ENCODE data around the gene C1QL4. TPM values are rescaled to one million over a fixed set of nuclear protein-coding genes. Genes with fewer than 3 reads are reported as not detected.
"Not testable (repeated sequence)": the region's sequence is repeated elsewhere in the genome, so short reads cannot be mapped to it uniquely, and the experiment has no call there.

C1QL4 gene
- total and polyA plus RNA-seq, 2 of the 8 experiments (the other 6 are each of a cell fraction or from before 2014, with no cell fraction given): 0.28 to 0.63 TPM

GRCh38 chr12:49314811-49315210, 22.2 kb downstream of the C1QL4 start (continued):
- TF ChIP-seq CHD1 (IDR thresholded peaks at IDR 0.05; ENCODE audit: low read depth, low read length): no peak
- no peak for TF ChIP-seq CEBPB (IDR thresholded peaks at IDR 0.05; ENCODE audit: low read depth, low read length)

- FAIRE-seq; H2BK15ac ChIP-seq (ENCODE audit: low read length); H4K91ac ChIP-seq (replicated peaks; ENCODE audit: insufficient read length, low read length); DNase-seq (ENCODE audit: low read depth in 1 of 2, low spot score in 2 of 2); H3K4me1 ChIP-seq (replicated peaks in 1 of 4; ENCODE audit: control insufficient read depth in 3 of 4, insufficient read depth in 4 of 4, low read length in 3 of 4); H3K9ac ChIP-seq (replicated peaks in 1 of 4; ENCODE audit: extremely low read depth in 1 of 4, low read depth in 3 of 4, low read length in 3 of 4); H4K8ac ChIP-seq (ENCODE audit: extremely low read depth, insufficient read depth, low read length); H3K79me2 ChIP-seq (ENCODE audit: control insufficient read depth in 1 of 2, insufficient read depth in 2 of 2, low read length in 2 of 2); H3K18ac ChIP-seq (ENCODE audit: extremely low read depth, low read length); H2AFZ ChIP-seq (ENCODE audit: low read length); CTCF ChIA-PET (ENCODE audit: partially characterized antibody); H2BK20ac ChIP-seq (ENCODE audit: low read length); H4K20me1 ChIP-seq (replicated peaks in 1 of 2; ENCODE audit: control insufficient read depth in 1 of 2, insufficient read depth in 2 of 2, low read length in 2 of 2); H3K27ac ChIP-seq (ENCODE audit: low read depth, low read length); H2BK120ac ChIP-seq (replicated peaks; ENCODE audit: low read depth, low read length); H3K14ac ChIP-seq (ENCODE audit: insufficient read length); H2BK5ac ChIP-seq (ENCODE audit: low read depth, low read length); H3K23me2 ChIP-seq (ENCODE audit: low read depth, low read length); H2AK5ac ChIP-seq (ENCODE audit: low read depth, low read length); H3K23ac ChIP-seq (ENCODE audit: insufficient read length); H3K36me3 ChIP-seq (ENCODE audit: control insufficient read depth in 2 of 4, insufficient read depth in 4 of 4, low read length in 3 of 4); POLR2A ChIA-PET (ENCODE audit: partially characterized antibody); H2BK12ac ChIP-seq (ENCODE audit: low read depth, low read length); H3K9me3 ChIP-seq (ENCODE audit: insufficient read depth in 2 of 2, low read depth in 1 of 2, low read length in 1 of 2); H3K79me1 ChIP-seq (ENCODE audit: low read depth, low read length); H3K27me3 ChIP-seq (replicated peaks in 1 of 4; ENCODE audit: control insufficient read depth in 3 of 4, extremely low read depth in 1 of 4, insufficient read depth in 3 of 4, low read length in 3 of 4); H3K4ac ChIP-seq (replicated peaks; ENCODE audit: insufficient read length, low read depth, low read length); H3K56ac ChIP-seq (replicated peaks; ENCODE audit: insufficient read length, low read depth, low read length); H3K4me3 ChIP-seq (ENCODE audit: extremely low read depth in 1 of 4, insufficient read depth in 2 of 4, low read depth in 3 of 4, low read length in 4 of 4); H4K5ac ChIP-seq (ENCODE audit: insufficient read length, low read depth, low read length); H3K4me2 ChIP-seq (ENCODE audit: insufficient read depth in 1 of 2, low read depth in 2 of 2, low read length in 2 of 2): not testable (repeated sequence)
- WGBS, 2 experiments (ENCODE audit: extremely low coverage in 1 of 2, insufficient coverage in 1 of 2, insufficient read length in 1 of 2, insufficient replicate concordance in 2 of 2, low coverage in 1 of 2, low lambda C conversion rate in 2 of 2, missing lambda C conversion rate in 1 of 2): 78% methylated on average over 2 of the region's 3 CpGs; no CpG with 5 or more reads in 1 of the 2 experiments
Measured at GRCh38 chr12:49310451-49311000, 26.5 kb downstream of the C1QL4 start.

Data from H1 (cell line).